HG02642 (cell line): ENCODE measurements around the gene ZNF446.
A peak's percentile ranks its signal among the peaks of the same experiment; 100 is the strongest.
"Not testable (repeated sequence)": the region's sequence is repeated elsewhere in the genome, so short reads cannot be mapped to it uniquely, and the experiment has no call there.

Experiments
- ATAC-seq: cut with Tn5 transposase; IDR thresholded peaks from one replicate; pipeline ENCODE4 v1.9.1; 2021; ENCODE audit warnings: mild to moderate bottlenecking; ENCODE audit not compliant: unreplicated experiment, poor library complexity

Gene ZNF446

GRCh38 chr19:58498316-58499020, 22.3 kb downstream of the ZNF446 start:
- ATAC-seq, result no peak

DNA sequence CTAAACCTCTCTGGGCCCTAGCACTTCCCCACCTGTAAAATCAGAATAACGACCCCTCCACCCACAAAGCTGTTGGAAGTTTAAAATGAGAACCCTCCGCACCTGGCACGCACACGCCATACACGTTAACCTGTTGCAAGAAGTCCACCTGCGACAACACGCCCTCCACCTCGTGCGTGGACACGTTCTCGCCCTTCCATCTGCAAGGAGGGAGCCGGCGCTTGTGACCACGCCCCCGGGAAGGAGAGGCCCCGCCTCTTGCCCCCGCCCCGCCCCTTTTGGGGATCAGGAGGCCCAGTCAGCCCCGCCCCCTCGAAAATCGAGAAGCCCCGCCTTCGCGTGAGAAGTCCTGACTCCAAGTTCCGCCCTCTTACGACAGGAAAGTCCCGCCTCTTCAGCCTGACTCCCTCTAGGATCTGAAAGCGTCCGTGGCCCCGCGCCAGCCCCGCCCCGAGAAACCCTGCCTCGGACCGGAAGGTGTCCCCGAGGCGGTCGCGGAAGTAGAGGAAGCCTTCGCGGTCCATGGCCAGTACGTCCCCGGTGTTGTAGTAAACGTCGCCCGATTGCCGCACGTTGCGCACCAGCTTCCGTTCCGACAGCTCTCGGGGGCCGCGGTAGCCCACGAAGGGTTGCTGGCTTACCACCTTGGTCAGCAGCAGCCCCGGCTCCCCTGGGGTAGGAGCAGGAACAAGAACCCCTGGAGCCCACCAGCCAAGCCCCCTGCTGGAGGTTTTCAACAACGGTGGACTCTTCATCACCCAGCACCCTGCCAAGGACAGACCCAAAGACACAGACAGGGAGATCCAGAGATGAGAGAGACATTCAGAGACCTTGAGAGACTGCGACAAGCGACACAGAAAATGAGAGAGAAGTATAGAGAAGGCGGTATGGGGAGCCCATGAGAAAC, 23.1 kb downstream of the ZNF446 start:
- peak; percentile 91 for ATAC-seq

GRCh38 chr19:58500242-58500641, 24.1 kb downstream of the ZNF446 start:
- ATAC-seq, result no peak

- not testable (repeated sequence) for ATAC-seq
Observed at GRCh38 chr19:58507602-58508223, 31.6 kb downstream of the ZNF446 start.

DNA sequence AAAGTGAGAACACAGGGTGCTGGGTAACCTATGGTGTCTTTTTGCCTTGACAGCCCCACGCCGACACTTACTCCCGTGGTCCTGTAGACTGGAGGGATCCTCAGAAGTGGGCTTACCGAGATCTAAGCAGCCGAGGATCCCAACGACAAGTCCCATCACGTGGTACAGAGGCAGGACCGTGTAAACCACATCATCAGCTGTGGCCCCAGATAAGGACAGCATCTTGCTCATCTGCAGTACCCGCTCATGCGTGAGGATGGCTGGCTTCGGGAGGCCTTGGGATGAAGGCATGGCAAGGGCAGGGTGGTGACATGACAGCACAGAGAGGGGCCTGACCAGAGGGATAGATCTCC, 33.6 kb downstream of the ZNF446 start:
- ATAC-seq, result no peak

GRCh38 chr19:58510084-58510862, 34.1 kb downstream of the ZNF446 start:
- no peak for ATAC-seq

GRCh38 chr19:58511353-58512208, 35.4 kb downstream of the ZNF446 start, which contains the start of gene SLC27A5:
Gene SLC27A5 (minus strand): TSS chr19:58511992. CDS start chr19:58511955, 37 bp downstream.
- no peak for ATAC-seq

DNA sequence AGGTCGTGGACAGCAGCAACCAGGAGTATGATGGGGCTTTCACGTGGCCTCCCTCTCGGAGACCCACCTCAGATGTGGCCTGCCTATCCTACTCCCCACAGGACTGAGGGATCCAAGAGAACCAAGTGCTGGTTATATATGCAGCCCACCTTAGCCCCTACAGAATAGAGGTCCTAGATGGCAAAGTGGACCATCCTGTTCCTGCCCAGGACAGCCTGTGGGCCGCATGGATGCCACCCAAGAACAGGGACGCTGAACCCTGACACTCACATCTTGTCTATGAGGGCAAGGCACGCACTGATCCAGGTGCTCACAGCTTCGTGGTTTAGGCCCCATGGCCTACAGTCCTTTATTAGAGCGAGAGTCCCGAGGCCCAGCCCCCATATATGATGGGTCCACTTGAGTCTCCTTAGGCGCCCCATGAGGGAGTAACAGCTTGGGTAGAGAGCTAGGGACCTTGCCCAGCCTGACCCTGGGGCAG, 37.1 kb downstream of the ZNF446 start:
- no peak for ATAC-seq

DNA sequence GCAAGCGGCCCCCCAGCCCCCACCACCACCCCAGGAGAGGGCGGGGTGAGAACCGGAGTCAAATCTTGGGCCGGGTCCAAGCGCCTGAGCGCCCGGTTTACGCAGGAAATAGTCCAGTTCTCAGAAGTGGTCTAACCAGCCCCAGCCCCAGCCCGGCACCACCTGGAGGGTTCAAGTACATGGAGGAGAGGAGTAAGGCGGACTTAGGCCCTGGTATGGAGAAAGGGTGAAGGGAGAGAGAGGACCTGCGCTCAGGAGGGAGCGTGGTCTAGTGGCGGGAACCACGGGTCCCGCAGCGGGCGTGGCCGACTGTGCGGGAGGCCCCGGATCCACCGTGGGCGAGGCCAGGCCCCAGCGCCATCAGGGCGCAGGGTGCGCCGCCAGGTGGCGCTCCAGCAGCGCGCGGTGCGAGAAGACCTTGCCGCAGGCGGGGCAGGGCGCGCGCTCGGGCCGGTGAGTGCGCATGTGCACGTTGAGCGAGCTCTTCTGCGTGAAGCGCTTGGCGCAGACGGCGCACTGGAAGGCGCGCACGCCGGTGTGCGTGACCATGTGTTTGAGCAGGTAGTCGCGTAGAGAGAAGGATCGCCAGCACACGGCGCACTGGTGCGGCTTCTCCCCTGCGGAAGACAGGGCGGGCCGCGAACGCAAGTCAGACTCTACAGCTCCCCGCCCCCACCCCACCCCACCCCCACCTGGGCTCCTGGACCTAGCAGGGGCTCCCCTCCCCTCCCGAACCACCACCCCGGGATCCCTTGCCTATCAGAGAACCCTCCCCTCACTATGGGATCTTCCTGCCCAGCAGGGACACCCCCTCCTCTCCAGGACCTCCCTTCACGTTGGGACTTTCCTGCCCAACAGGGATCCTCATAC, 37.8 kb downstream of the ZNF446 start:
- ATAC-seq, result peak; percentile 76

GRCh38 chr19:58514564-58515022, 38.4 kb downstream of the ZNF446 start:
- no peak for ATAC-seq

GRCh38 chr19:58515259-58515658, 39.1 kb downstream of the ZNF446 start:
- ATAC-seq, result no peak

- no peak for ATAC-seq
Observed at GRCh38 chr19:58516246-58516836, 40.2 kb downstream of the ZNF446 start.

DNA sequence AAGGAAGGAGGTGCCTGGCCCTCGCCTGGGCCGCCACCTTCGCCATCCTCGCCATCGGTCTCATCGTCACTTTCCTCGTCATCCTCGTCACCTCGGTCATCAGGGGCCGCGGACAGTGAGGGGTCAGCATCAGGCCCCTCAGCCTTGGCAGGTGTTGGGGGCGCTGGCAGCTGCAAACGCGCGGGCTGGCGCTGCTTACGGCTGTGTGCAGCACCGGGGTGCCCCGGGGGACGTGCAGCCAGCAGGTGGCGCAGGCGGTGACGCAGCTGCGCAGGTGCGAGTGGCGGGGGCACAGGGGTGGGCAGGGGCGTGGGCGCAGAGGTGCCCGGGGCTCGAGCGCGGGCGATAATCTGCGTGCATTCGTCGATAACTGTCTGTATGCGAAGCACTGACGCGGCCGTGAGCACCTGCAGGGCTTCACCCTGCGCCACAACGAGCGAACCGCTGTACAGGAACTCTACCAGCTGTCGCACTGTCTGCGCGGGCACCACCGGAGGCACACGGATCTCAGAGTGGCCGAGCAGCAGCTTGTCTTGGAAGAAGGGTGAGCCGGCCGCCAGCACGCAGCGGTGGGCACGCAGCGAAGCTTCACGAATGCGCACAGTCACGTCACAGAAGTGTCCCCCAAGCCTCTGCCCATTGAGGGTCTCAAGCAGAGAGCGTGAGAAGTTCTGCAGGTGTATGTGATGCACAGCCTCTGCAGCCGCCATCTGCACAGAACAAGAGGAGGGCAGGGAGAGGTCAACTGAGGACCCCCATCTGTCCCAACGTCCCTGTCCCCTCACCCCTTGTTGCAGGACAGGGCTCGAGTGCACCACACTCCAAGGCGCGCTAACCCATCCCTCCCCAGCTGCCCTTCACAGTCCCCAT, 41.0 kb downstream of the ZNF446 start:
- no peak for ATAC-seq

GRCh38 chr19:58518256-58519086, 42.3 kb downstream of the ZNF446 start:
- no peak for ATAC-seq

DNA sequence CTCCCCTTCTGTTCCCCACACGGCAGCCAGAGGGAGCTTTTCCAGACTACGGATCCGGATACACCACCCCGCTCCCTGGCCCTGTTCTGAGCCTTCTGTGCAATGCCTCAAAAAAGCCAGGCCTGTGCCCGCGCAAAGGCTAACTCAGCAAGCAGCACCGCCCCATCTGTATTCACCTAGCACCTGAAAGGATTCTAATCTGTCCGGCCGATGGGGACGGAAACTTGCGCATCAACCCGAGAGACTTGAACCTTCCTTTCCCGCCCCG, 42.9 kb downstream of the ZNF446 start:
- peak; percentile 0 for ATAC-seq
